ENCODE data around the gene PHF13.

GRCh38 chr1:6667139-6667538, 53.6 kb downstream of the PHF13 start:
- no peak for TF ChIP-seq CTCF (conservative IDR thresholded peaks at IDR 0.05)
- TF ChIP-seq EZH2 (IDR thresholded peaks at IDR 0.05; ENCODE audit: low read depth) = no peak
